ENCODE results near the gene KANSL3.

Gene KANSL3

GRCh38 chr2:96602330-96602823, 35.7 kb downstream of the KANSL3 start:
- H3K4me3 ChIP-seq (ENCODE audit: low read length): no peak overlapping the region
- peaks cover 88% of the 10 kb centered on the region for H3K36me3 ChIP-seq (ENCODE audit: control insufficient read depth, insufficient read depth, low read length, severe bottlenecking)
- H3K4me1 ChIP-seq (ENCODE audit: control insufficient read depth, insufficient read depth, low read length): peaks cover 13% of the 10 kb centered on the region
- no peak overlapping the region for H3K9ac ChIP-seq (ENCODE audit: low read length)
- no peaks in the 10 kb centered on the region for H3K9me3 ChIP-seq (ENCODE audit: control insufficient read depth, low read length)
- DNase-seq (ENCODE audit: low read depth): no peak
- no peaks in the 10 kb centered on the region for H3K27me3 ChIP-seq (replicated peaks; ENCODE audit: control insufficient read depth, insufficient read depth, low read length)

DNA sequence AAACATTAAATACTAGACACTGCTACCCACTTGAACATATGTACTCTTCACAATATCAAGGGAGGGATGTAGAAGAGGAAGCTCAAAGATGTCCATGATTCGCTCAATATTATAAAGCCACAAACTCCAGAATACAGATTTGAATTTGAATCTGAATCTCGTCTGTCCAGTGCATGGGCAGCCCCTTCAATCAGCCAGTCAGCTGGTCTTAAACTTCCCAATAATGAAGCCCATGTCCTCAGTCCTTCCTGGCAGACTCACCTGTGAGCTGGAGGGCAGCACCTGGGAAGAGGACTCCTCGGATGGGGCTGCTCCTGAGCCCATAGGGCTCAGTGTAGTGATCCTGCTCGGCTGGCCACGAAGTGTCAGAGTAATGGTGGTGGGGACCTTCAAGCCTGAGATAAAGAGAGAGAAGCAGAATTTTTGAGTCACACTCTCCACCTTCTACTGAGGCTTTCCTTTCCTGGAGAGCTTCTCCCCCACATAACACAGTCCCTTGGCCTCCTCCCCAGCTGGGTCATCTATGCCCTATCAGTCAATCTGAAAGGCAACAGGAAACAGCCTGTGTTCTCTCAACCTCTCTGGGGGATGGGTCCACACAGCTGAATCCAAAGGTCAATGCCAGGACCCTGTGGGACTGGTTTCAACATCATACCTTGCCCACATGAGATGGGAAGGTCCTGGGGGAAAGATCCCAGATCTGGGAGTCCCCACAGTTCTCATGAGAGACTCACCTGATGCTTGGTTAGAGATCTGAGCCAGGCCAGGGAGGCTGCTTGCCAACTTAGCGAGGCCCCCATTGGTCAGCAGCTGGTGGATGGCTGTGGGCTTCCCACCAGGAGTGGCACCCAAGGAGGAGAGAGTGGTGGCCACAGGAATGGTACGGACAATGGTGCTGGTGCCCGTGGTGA, 36.5 kb downstream of the KANSL3 start:
- H3K27me3 ChIP-seq (replicated peaks; ENCODE audit: control insufficient read depth, insufficient read depth, low read length): no peaks in the 10 kb centered on the region
- H3K9ac ChIP-seq (ENCODE audit: low read length): no peak overlapping the region
- H3K4me3 ChIP-seq (ENCODE audit: low read length): no peak overlapping the region
- peaks cover 89% of the 10 kb centered on the region for H3K36me3 ChIP-seq (ENCODE audit: control insufficient read depth, insufficient read depth, low read length, severe bottlenecking)
- no peak for DNase-seq (ENCODE audit: low read depth)
- peaks cover 6% of the 10 kb centered on the region for H3K4me1 ChIP-seq (ENCODE audit: control insufficient read depth, insufficient read depth, low read length)
- H3K9me3 ChIP-seq (ENCODE audit: control insufficient read depth, low read length): no peaks in the 10 kb centered on the region

DNA sequence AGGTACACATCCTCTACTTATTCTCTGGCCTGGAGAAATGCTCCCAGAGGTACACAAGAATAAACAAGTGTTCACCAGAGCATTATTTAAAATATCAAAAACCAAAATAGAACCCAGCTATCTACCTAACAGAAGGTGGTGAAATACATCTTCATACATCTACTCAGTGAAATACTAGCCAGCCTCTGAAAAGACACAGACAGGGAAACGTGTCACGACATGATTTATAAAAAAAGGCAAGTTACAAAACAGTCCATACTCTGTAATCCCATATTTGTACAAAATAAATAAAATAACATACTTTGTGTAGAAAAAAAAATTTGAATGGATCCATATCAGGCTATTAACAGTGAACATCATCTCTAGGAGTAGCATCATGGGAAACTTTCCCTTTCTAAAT, 38.2 kb downstream of the KANSL3 start:
- no peak overlapping the region for H3K9ac ChIP-seq (ENCODE audit: low read length)
- no peaks in the 10 kb centered on the region for H3K27me3 ChIP-seq (replicated peaks; ENCODE audit: control insufficient read depth, insufficient read depth, low read length)
- no peaks in the 10 kb centered on the region for H3K4me1 ChIP-seq (ENCODE audit: control insufficient read depth, insufficient read depth, low read length)
- no peak overlapping the region for H3K4me3 ChIP-seq (ENCODE audit: low read length)
- no peak for DNase-seq (ENCODE audit: low read depth)
- no peaks in the 10 kb centered on the region for H3K9me3 ChIP-seq (ENCODE audit: control insufficient read depth, low read length)
- peaks cover 85% of the 10 kb centered on the region for H3K36me3 ChIP-seq (ENCODE audit: control insufficient read depth, insufficient read depth, low read length, severe bottlenecking)

DNA sequence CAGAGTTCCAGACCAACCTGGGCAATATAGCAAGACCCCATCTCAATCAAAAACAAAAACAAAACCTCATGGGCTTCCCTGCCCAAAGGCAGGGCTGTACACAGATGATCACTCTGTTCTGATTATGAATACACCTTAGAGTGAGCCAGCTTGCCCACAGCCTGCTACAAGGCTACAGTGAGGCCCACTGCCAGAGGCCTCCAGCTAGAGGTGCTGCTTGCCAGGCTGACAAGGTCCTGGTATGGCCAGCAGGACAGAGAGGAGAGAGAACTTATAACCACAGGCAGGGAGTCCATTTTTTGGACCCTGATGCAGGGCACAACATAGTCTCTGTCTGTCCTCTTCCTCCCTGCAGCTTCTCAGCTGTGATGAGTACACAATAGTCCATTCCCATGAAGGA, 41.5 kb downstream of the KANSL3 start:
- no peak overlapping the region for H3K4me3 ChIP-seq (ENCODE audit: low read length)
- no peak for DNase-seq (ENCODE audit: low read depth)
- H3K4me1 ChIP-seq (ENCODE audit: control insufficient read depth, insufficient read depth, low read length): no peaks in the 10 kb centered on the region
- no peaks in the 10 kb centered on the region for H3K9me3 ChIP-seq (ENCODE audit: control insufficient read depth, low read length)
- no peak overlapping the region for H3K9ac ChIP-seq (ENCODE audit: low read length)
- H3K27me3 ChIP-seq (replicated peaks; ENCODE audit: control insufficient read depth, insufficient read depth, low read length): no peaks in the 10 kb centered on the region
- peaks cover 85% of the 10 kb centered on the region for H3K36me3 ChIP-seq (ENCODE audit: control insufficient read depth, insufficient read depth, low read length, severe bottlenecking)

DNA sequence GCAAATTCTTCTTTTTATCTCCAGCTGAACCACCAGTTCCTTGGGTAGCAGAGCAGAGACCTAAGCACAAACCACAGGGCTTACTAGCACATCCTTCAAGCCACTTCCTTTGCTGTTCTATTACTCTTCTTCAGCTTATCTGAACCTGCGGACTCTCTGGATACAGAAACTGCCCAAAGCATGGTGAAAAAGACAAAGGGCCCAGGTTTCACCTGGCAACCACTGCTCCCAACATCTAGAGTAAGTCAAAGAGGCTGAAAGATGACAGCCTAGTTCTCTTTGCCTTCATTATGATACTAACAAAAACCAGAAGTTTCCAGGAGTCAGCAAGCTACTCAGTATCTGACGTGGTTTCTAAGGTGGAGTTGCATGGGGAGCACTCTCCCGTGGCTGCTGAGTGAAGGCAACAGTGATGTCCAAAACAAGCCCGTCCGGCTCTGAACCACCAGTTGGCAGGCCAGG, 43.4 kb downstream of the KANSL3 start:
- Histone ChIP-seq H3K27me3 (replicated peaks; ENCODE audit: control insufficient read depth, insufficient read depth, low read length) (no peaks in the 10 kb centered on the region), H3K36me3 (ENCODE audit: control insufficient read depth, insufficient read depth, low read length, severe bottlenecking) (peaks cover 69% of the 10 kb centered on the region), H3K9ac (ENCODE audit: low read length) (no peak overlapping the region), H3K4me1 (ENCODE audit: control insufficient read depth, insufficient read depth, low read length) (no peaks in the 10 kb centered on the region), H3K4me3 (ENCODE audit: low read length) (no peak overlapping the region), H3K9me3 (ENCODE audit: control insufficient read depth, low read length) (no peaks in the 10 kb centered on the region)
- no peak for DNase-seq (ENCODE audit: low read depth)

DNA sequence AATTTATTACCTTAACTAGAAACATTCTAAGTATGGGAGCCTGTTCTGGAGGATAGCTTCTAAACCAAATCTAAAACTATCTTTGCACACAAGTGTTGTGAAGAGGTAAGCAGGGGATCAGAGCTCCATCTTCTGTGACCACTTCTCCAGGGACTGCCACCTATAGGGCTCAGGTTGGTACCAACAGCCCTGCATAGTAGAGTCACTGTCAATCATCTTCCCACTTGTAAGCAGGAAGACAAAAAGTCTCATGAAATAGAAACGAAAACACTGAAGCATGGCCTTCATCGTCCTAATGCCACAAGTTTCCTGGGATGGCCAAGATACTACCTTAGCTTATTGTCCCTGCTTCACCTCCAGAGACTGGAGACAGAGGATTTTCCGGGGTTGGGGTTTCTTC, 43.8 kb downstream of the KANSL3 start:
- DNase-seq (ENCODE audit: low read depth): no peak
- Histone ChIP-seq H3K9ac (ENCODE audit: low read length) (no peak overlapping the region), H3K27me3 (replicated peaks; ENCODE audit: control insufficient read depth, insufficient read depth, low read length) (no peaks in the 10 kb centered on the region), H3K36me3 (ENCODE audit: control insufficient read depth, insufficient read depth, low read length, severe bottlenecking) (peaks cover 65% of the 10 kb centered on the region), H3K9me3 (ENCODE audit: control insufficient read depth, low read length) (no peaks in the 10 kb centered on the region), H3K4me1 (ENCODE audit: control insufficient read depth, insufficient read depth, low read length) (no peaks in the 10 kb centered on the region), H3K4me3 (ENCODE audit: low read length) (no peak overlapping the region)

- Histone ChIP-seq H3K4me1 (ENCODE audit: control insufficient read depth, insufficient read depth, low read length) (no peaks in the 10 kb centered on the region), H3K4me3 (ENCODE audit: low read length) (no peak overlapping the region), H3K9me3 (ENCODE audit: control insufficient read depth, low read length) (no peaks in the 10 kb centered on the region), H3K27me3 (replicated peaks; ENCODE audit: control insufficient read depth, insufficient read depth, low read length) (no peaks in the 10 kb centered on the region), H3K9ac (ENCODE audit: low read length) (no peak overlapping the region), H3K36me3 (ENCODE audit: control insufficient read depth, insufficient read depth, low read length, severe bottlenecking) (peaks cover 45% of the 10 kb centered on the region)
- no peak for DNase-seq (ENCODE audit: low read depth)
Measured at GRCh38 chr2:96591494-96591893, 46.6 kb downstream of the KANSL3 start.

DNA sequence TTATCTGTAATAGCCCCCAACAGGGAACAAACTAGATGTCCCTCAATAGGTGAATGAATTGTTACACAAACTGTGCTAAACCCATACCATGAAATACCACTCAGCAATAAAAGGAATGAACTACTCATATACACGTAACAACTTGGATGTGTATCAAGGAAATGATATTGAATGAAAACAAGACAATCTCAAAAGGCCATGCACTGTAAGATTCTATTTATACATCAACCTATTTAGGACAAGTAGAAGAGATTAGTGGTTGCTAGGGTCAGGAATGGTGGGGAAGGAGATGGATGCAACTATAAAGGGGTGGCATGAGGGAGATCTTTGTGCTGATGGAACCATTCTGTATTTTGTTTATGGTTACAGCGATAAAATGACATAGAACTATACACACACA, 47.1 kb downstream of the KANSL3 start:
- H3K27me3 ChIP-seq (replicated peaks; ENCODE audit: control insufficient read depth, insufficient read depth, low read length): no peaks in the 10 kb centered on the region
- DNase-seq (ENCODE audit: low read depth): no peak
- no peaks in the 10 kb centered on the region for H3K4me1 ChIP-seq (ENCODE audit: control insufficient read depth, insufficient read depth, low read length)
- H3K4me3 ChIP-seq (ENCODE audit: low read length): no peak overlapping the region
- H3K9ac ChIP-seq (ENCODE audit: low read length): no peak overlapping the region
- H3K36me3 ChIP-seq (ENCODE audit: control insufficient read depth, insufficient read depth, low read length, severe bottlenecking): peaks cover 43% of the 10 kb centered on the region
- no peaks in the 10 kb centered on the region for H3K9me3 ChIP-seq (ENCODE audit: control insufficient read depth, low read length)

- no peaks in the 10 kb centered on the region for H3K9me3 ChIP-seq (ENCODE audit: control insufficient read depth, low read length)
- H3K36me3 ChIP-seq (ENCODE audit: control insufficient read depth, insufficient read depth, low read length, severe bottlenecking): peaks cover 17% of the 10 kb centered on the region
- DNase-seq (ENCODE audit: low read depth): no peak
- no peaks in the 10 kb centered on the region for H3K4me1 ChIP-seq (ENCODE audit: control insufficient read depth, insufficient read depth, low read length)
- no peaks in the 10 kb centered on the region for H3K27me3 ChIP-seq (replicated peaks; ENCODE audit: control insufficient read depth, insufficient read depth, low read length)
- no peak overlapping the region for H3K4me3 ChIP-seq (ENCODE audit: low read length)
- no peak overlapping the region for H3K9ac ChIP-seq (ENCODE audit: low read length)
Measured at GRCh38 chr2:96587843-96588242, 50.3 kb downstream of the KANSL3 start.

DNA sequence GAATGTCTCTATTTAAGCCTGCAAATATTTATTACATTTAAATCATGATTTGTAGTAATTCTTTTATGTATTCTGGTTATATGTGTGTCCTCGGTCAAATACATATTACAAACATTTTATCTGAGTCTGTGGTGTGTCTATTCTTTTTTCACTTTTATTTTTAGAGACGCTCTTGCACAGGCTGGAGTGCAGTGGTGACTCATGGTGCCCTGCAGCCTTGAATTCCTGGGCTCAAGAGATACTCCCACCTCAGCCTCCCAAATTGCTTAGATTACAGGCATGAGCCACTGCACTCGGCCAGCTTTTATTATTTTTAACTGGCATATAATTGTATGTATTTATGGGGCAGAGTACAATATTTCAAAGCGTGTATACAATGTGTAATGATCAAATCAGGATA, 54.1 kb downstream of the KANSL3 start:
- DNase-seq (ENCODE audit: low read depth): no peak
- Histone ChIP-seq H3K9me3 (ENCODE audit: control insufficient read depth, low read length) (no peaks in the 10 kb centered on the region), H3K4me3 (ENCODE audit: low read length) (no peak overlapping the region), H3K27me3 (replicated peaks; ENCODE audit: control insufficient read depth, insufficient read depth, low read length) (no peaks in the 10 kb centered on the region), H3K36me3 (ENCODE audit: control insufficient read depth, insufficient read depth, low read length, severe bottlenecking) (peaks cover 4% of the 10 kb centered on the region), H3K4me1 (ENCODE audit: control insufficient read depth, insufficient read depth, low read length) (no peaks in the 10 kb centered on the region), H3K9ac (ENCODE audit: low read length) (no peak overlapping the region)

DNA sequence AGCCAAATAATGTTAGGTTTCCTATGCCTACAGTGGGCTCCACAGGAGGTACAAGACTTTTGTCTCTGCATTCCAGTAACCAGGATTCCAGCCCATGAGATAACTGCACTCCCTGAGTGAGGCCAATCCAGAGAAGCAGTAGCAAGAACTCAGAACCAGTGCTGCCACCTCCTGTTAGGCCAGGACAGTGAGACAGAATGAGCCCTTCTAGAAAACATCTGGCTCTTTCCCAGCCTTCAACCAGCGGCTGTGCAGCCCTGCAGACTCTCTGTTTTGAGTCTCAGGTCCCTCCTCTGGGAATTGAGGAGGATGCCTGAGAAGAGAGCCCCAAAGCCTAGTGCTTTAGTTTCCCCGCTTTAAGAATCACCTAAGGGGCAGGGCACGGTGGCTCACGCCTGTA, 57.3 kb downstream of the KANSL3 start:
- Histone ChIP-seq H3K9ac (ENCODE audit: low read length) (no peak overlapping the region), H3K27me3 (replicated peaks; ENCODE audit: control insufficient read depth, insufficient read depth, low read length) (no peaks in the 10 kb centered on the region), H3K4me1 (ENCODE audit: control insufficient read depth, insufficient read depth, low read length) (no peaks in the 10 kb centered on the region), H3K36me3 (ENCODE audit: control insufficient read depth, insufficient read depth, low read length, severe bottlenecking) (peaks cover 4% of the 10 kb centered on the region), H3K4me3 (ENCODE audit: low read length) (no peak overlapping the region), H3K9me3 (ENCODE audit: control insufficient read depth, low read length) (no peaks in the 10 kb centered on the region)
- no peak for DNase-seq (ENCODE audit: low read depth)

Measured in adipocyte (in vitro differentiated cells).